SK-N-SH (cell line): Measurements from ENCODE around the gene UBE2N. TPM values are rescaled to one million over a fixed set of nuclear protein-coding genes. Genes with fewer than 3 reads are reported as not detected.

Experiments
- CTCF ChIA-PET: fragments of 300-600, 350-600 bp; formaldehyde crosslinking; extraction: SDS; loops from one replicate; lab custom pipeline; 2021; lab: Yijun Ruan, JAX
- POLR2A ChIA-PET: fragments of 350-600 bp; sonication (Branson Sonifier 250); formaldehyde crosslinking; extraction: SDS; loops from one replicate; lab custom pipeline; 2020; ENCODE audit warnings: antibody characterized with exemption, inconsistent platforms; lab: Yijun Ruan, JAX
- DNase-seq: peaks from one replicate; pipeline ENCODE4 v3.0.0; 2012
- H2AFZ ChIP-seq: fragments of 200-600 bp; sonication (generic); 2 replicates; pipeline ENCODE4 v1.8.1; 2016; ENCODE audit warnings: antibody characterized with exemption, mild to moderate bottlenecking, low read depth
- H3F3A ChIP-seq: fragments of 200-600 bp; sonication (generic); replicated peaks from 2 replicates; pipeline ENCODE3; 2016; ENCODE audit warnings: antibody characterized with exemption, mild to moderate bottlenecking; ENCODE audit not compliant: insufficient read depth
- H3K27ac ChIP-seq, 2 experiments: fragments of 200-500 bp in 1 of 2; fragments of 200-600 bp in 1 of 2; sonication (Bioruptor generic) in 1 of 2; sonication (generic), shearing (Covaris generic) in 1 of 2; 2 replicates each; pipeline versions ENCODE4 v1.5.1 to v1.6.1; 2014 to 2016; ENCODE audit warnings: low read depth in 2 of 2, inconsistent platforms in 1 of 2, low read length in 1 of 2, mild to moderate bottlenecking in 1 of 2, mixed read lengths in 1 of 2
- H3K27me3 ChIP-seq: fragments of 200-600 bp; sonication (generic), shearing (Covaris generic); 2 replicates; pipeline ENCODE4 v1.6.1; 2016; ENCODE audit warnings: mixed run types; ENCODE audit not compliant: insufficient read depth
- H3K36me3 ChIP-seq, 2 experiments: fragments of 200-500 bp in 1 of 2; fragments of 200-600 bp in 1 of 2; sonication (Bioruptor generic) in 1 of 2; sonication (generic) in 1 of 2; replicated peaks in 1 of 2; 2 replicates each; pipeline versions ENCODE3 to v1.5.1; 2014 to 2016; ENCODE audit warnings: low read length in 1 of 2, mild to moderate bottlenecking in 1 of 2; ENCODE audit not compliant: insufficient read depth in 2 of 2, control insufficient read depth in 1 of 2
- H3K4me1 ChIP-seq, 2 experiments: fragments of 200-500 bp in 1 of 2; fragments of 200-600 bp in 1 of 2; sonication (Bioruptor generic) in 1 of 2; sonication (generic), shearing (Covaris generic) in 1 of 2; 2 replicates each; pipeline versions ENCODE4 v1.5.1 to v1.6.1; 2014 to 2016; ENCODE audit warnings: low read depth in 1 of 2, low read length in 1 of 2, mixed run types in 1 of 2; ENCODE audit not compliant: insufficient read depth in 2 of 2, control insufficient read depth in 1 of 2
- H3K4me2 ChIP-seq: fragments of 200-600 bp; sonication (generic), shearing (Covaris generic); 2 replicates; pipeline ENCODE4 v1.6.1; 2017; ENCODE audit warnings: mixed run types
- H3K4me3 ChIP-seq, 2 experiments: fragments of 200-500 bp in 1 of 2; fragments of 200-600 bp in 1 of 2; sonication (Bioruptor generic) in 1 of 2; sonication (generic), shearing (Covaris generic) in 1 of 2; 2 replicates each; pipeline versions ENCODE4 v1.5.1 to v1.8.1; 2014 to 2016; ENCODE audit warnings: low read depth in 2 of 2, inconsistent platforms in 1 of 2, low read length in 1 of 2, mild to moderate bottlenecking in 1 of 2, mixed read lengths in 1 of 2, moderate library complexity in 1 of 2
- H3K79me2 ChIP-seq: fragments of 200-600 bp; sonication (generic); 2 replicates; pipeline ENCODE4 v1.8.1; 2017; ENCODE audit warnings: mild to moderate bottlenecking; ENCODE audit not compliant: insufficient read depth
- H3K9ac ChIP-seq: fragments of 200-600 bp; sonication (generic); 2 replicates; pipeline ENCODE4 v1.6.1; 2017; ENCODE audit warnings: mixed run types
- H3K9me2 ChIP-seq: fragments of 200-600 bp; sonication (generic); 2 replicates; pipeline ENCODE4 v1.6.1; 2017; ENCODE audit warnings: mixed run types
- H3K9me3 ChIP-seq: fragments of 200-600 bp; sonication (generic); 2 replicates; pipeline ENCODE4 v1.6.1; 2017; ENCODE audit warnings: mixed run types, mild to moderate bottlenecking, moderate library complexity
- H4K20me1 ChIP-seq: fragments of 200-600 bp; sonication (generic); 2 replicates; pipeline ENCODE4 v1.6.1; 2017; ENCODE audit warnings: mild to moderate bottlenecking, mixed run types; ENCODE audit not compliant: insufficient read depth
- CTCF ChIP-seq: fragments of 200-600 bp; sonication (generic); IDR thresholded peaks from 2 replicates; pipeline ENCODE4 v1.6.1; 2017; ENCODE audit warnings: antibody characterized with exemption, mild to moderate bottlenecking, moderate library complexity
- EP300 ChIP-seq, 2 experiments: IDR thresholded peaks; 2 replicates each; pipeline versions ENCODE4 v1.4.0 to v1.6.1; 2012; ENCODE audit warnings: borderline replicate concordance in 1 of 2, low read depth in 1 of 2, low read length in 1 of 2
- EZH2phosphoT487 ChIP-seq: fragments of 200-600 bp; sonication (generic); IDR thresholded peaks from 2 replicates; pipeline ENCODE4 v1.6.1; 2017; ENCODE audit warnings: low read depth, mixed run types, mild to moderate bottlenecking, antibody characterized with exemption, moderate library complexity, borderline replicate concordance
- FOSL2 ChIP-seq: IDR thresholded peaks from 2 replicates; pipeline ENCODE4 v1.4.0; 2012; ENCODE audit warnings: low read depth, mild to moderate bottlenecking, moderate library complexity, borderline replicate concordance
- FOXM1 ChIP-seq: IDR thresholded peaks from 2 replicates; pipeline ENCODE4 v1.4.0; 2012; ENCODE audit warnings: low read depth, mild to moderate bottlenecking
- JUND ChIP-seq: IDR thresholded peaks from 2 replicates; pipeline ENCODE4 v1.4.0; 2012
- MAX ChIP-seq: IDR thresholded peaks from 2 replicates; pipeline ENCODE4 v1.4.0; 2012; ENCODE audit warnings: low read depth
- MXI1 ChIP-seq: IDR thresholded peaks from 2 replicates; pipeline ENCODE4 v1.6.1; 2012; ENCODE audit warnings: mild to moderate bottlenecking, low read depth, low read length, improper control_type of control experiment
- NFIC ChIP-seq: IDR thresholded peaks from 2 replicates; pipeline ENCODE4 v1.4.0; 2012; ENCODE audit warnings: borderline replicate concordance
- PBX3 ChIP-seq: IDR thresholded peaks from 2 replicates; pipeline ENCODE4; 2012
- POLR2AphosphoS5 ChIP-seq: IDR thresholded peaks from 2 replicates; pipeline ENCODE4 v1.6.1; 2012; ENCODE audit warnings: low read depth, low read length
- RAD21 ChIP-seq: IDR thresholded peaks from 2 replicates; pipeline ENCODE4 v1.6.1; 2012; ENCODE audit warnings: mild to moderate bottlenecking, low read length
- RCOR1 ChIP-seq: fragments of 150-350 bp; IDR thresholded peaks from 2 replicates; pipeline ENCODE4 v1.6.1; 2017; ENCODE audit warnings: antibody characterized with exemption, low read length
- SIN3A ChIP-seq: IDR thresholded peaks from 2 replicates; pipeline ENCODE4 v1.6.1; 2012; ENCODE audit warnings: low read depth, mild to moderate bottlenecking, low read length, moderate library complexity, borderline replicate concordance
- SMC3 ChIP-seq: IDR thresholded peaks from 2 replicates; pipeline ENCODE4 v1.6.1; 2012; ENCODE audit warnings: low read depth, low read length, improper control_type of control experiment
- TAF1 ChIP-seq: IDR thresholded peaks from 2 replicates; pipeline ENCODE4 v1.6.1; 2012; ENCODE audit warnings: low read depth, mild to moderate bottlenecking, low read length, moderate library complexity, borderline replicate concordance
- TCF12 ChIP-seq: IDR thresholded peaks from 2 replicates; pipeline ENCODE4 v1.4.0; 2012
- TEAD4 ChIP-seq: IDR thresholded peaks from 2 replicates; pipeline ENCODE4 v1.4.0; 2012; ENCODE audit warnings: mild to moderate bottlenecking, borderline replicate concordance; ENCODE audit not compliant: insufficient read depth
- USF2 ChIP-seq: fragments of 150-350 bp; IDR thresholded peaks from 2 replicates; pipeline ENCODE4 v1.6.1; 2017; ENCODE audit warnings: antibody characterized with exemption, low read length, low read depth, borderline replicate concordance
- YY1 ChIP-seq: IDR thresholded peaks from 2 replicates; pipeline ENCODE4 v1.4.0; 2012; ENCODE audit warnings: low read depth, mild to moderate bottlenecking
- WGBS: methylation state at CpG from one replicate; pipeline ENCODE4 v1.1.6; 2017; ENCODE audit warnings: low lambda C conversion rate; 5-methylcytosine and 5-hydroxymethylcytosine counted together
- polyA plus RNA-seq, 3 experiments: library from polyadenylated mRNA; depleted of rRNA; stranded (reverse); fragments of >200 nt; gene quantifications; 2 replicates each; pipeline ENCODE4 v1.2.3, GENCODE V29; 2012

Gene UBE2N
- polyA plus RNA-seq, 1 of the 3 experiments (the other 2 are of a cell fraction) = 102 TPM

GRCh38 chr12:93393425-93393824 lies 48.3 kb downstream of the UBE2N start:
- Histone ChIP-seq H3K9me2 (no peaks in the 10 kb centered on the region), H3K79me2 (peaks cover 92% of the 10 kb centered on the region), H3K4me2 (no peak overlapping the region), H3K4me1 (peaks cover 2 to 9% of the 10 kb centered on the region in 2 experiments; a peak in 1 of 4 replicates), H3F3A (peaks cover 20% of the 10 kb centered on the region), H3K27me3 (no peaks in the 10 kb centered on the region), H3K4me3 (no peak overlapping the region), H3K27ac (no peak overlapping the region), H3K36me3 (peaks cover 17 to 53% of the 10 kb centered on the region in 2 experiments), H3K9ac (no peak overlapping the region), H2AFZ (no peak overlapping the region), H4K20me1 (peaks cover 84% of the 10 kb centered on the region), H3K9me3 (no peaks in the 10 kb centered on the region)
- ChIA-PET POLR2A (no interaction called here), CTCF (interaction anchor here (6.1 kb wide), 1 partner anchor 405 kb away, joined by 102 read pairs; no protein-coding TSS in a partner anchor)
- no peak for TF ChIP-seq USF2
- TF ChIP-seq SIN3A = no peak
- TF ChIP-seq EP300 (IDR thresholded peaks at IDR 0.05; ENCODE audit: borderline replicate concordance in 1 of 2, low read depth in 1 of 2, low read length in 1 of 2) = no peak
- TF ChIP-seq RCOR1 = no peak
- no peak for TF ChIP-seq FOXM1
- no peak for TF ChIP-seq RAD21
- TF ChIP-seq YY1 = no peak
- TF ChIP-seq JUND = no peak
- TF ChIP-seq EZH2phosphoT487 = no peak
- TF ChIP-seq PBX3 = no peak
- no peak for TF ChIP-seq POLR2AphosphoS5
- TF ChIP-seq SMC3 = no peak
- no peak for DNase-seq
- 80% methylated on average over 2 of the region's 2 CpGs for WGBS

- Histone ChIP-seq H3K27ac (no peak overlapping the region), H3K4me1 (peaks cover 2 to 13% of the 10 kb centered on the region in 2 experiments; a peak in 2 of 4 replicates), H3F3A (peaks cover 7% of the 10 kb centered on the region), H3K27me3 (no peaks in the 10 kb centered on the region), H3K4me3 (no peak overlapping the region), H3K4me2 (no peak overlapping the region), H3K9me3 (no peaks in the 10 kb centered on the region), H2AFZ (no peak overlapping the region), H4K20me1 (peaks cover 88% of the 10 kb centered on the region), H3K36me3 (peaks cover 11 to 43% of the 10 kb centered on the region in 2 experiments), H3K9me2 (no peaks in the 10 kb centered on the region), H3K9ac (no peak overlapping the region), H3K79me2 (peaks cover 93% of the 10 kb centered on the region)
- WGBS = 96% methylated on average over 5 of the region's 5 CpGs
- CTCF ChIA-PET = interaction anchor here (1.7 to 2.4 kb wide), 2 partner anchors 10 to 403 kb away, joined by 8 read pairs; no protein-coding TSS in a partner anchor
- no peak for DNase-seq
- POLR2A ChIA-PET = no interaction called here
- TF ChIP-seq NFIC (no peak), MAX (no peak), YY1 (no peak), SMC3 (no peak), FOXM1 (no peak), FOSL2 (no peak), MXI1 (no peak), TEAD4 (no peak), POLR2AphosphoS5 (no peak), CTCF (no peak), TAF1 (no peak), TCF12 (no peak), EZH2phosphoT487 (no peak), JUND (no peak)
These were observed 51.0 kb downstream of the UBE2N start for GRCh38 chr12:93390549-93391297.
